CD4-positive, alpha-beta T cell treated with Interleukin-4 for 1 hour (primary cell): Measurements from ENCODE around the gene TUFM.
A peak's percentile ranks its signal among the peaks of the same experiment; 100 is the strongest.
"Not testable (repeated sequence)": the region's sequence is repeated elsewhere in the genome, so short reads cannot be mapped to it uniquely, and the experiment has no call there.

Experiments
- DNase-seq, 2 donors: peaks; one replicate each; pipeline ENCODE4 v3.0.0-alpha.2; 2020 to 2022

The TUFM gene

DNA sequence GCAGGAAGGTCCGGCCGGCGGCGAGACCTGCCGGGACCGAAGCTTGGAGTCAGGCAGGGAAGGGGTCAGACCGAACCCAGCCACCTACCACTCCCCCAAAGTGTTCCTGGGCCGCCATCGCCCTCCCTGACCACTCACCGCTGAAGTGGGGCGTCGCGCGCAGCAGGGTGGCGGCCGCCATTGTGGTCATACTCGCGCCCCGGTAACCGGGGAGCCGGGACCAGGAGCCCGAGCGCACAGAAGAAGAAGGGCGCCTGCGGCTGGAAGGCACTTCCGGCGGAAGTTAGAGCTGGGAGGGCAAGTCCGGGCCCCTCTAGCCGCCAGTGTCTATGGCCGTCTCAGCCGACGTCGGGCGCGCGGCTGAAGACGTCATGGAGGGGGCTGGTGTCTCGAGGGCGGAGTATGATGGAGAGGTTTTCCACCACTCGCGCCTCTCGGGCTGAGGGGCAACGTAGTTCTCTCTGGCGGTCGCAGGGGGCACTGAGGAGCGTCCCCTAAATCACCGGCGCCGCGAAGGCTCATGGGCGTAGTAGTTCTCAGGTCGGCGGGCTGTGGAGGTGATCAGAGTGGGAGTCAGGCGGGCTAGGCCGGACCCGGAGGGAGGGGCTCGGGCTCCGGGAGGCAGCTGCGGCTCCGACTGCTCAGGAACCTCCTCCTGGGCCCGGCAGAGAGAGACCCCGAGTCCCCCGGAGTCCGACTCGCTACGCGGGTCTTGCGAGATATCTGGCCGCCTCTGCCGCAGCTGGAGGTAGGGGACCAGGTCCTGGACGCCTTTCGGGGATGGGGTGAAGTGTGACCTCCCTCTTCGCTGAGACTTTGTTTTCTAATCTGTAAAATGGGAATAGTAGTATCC lies at the start of gene TUFM:
Gene TUFM, minus strand, starts transcription at position 269 of the 853 bp plus-strand sequence. Its CDS starts 79 bp downstream, at position 190.
- DNase-seq = peak; percentile 99

DNA sequence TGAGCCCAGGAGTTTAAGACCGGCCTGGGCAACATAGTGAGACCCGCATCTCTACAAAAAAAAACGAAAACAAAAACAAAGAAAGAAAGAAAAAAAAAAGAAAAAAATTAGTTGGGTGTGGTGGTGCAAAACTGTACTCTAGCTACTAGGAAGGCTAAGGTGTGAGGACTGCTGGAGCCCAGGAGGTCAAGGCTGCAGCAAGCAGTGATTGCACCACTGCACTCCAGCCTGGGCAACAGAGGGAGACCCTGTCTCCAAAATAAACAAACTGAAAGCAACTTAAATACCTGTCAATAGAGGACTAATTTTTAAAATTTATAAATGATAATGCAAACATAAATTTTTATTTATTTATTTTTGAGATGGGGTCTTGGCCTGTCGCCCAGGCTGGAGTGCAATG lies 49.5 kb upstream of the TUFM start:
- DNase-seq = no peak

DNA sequence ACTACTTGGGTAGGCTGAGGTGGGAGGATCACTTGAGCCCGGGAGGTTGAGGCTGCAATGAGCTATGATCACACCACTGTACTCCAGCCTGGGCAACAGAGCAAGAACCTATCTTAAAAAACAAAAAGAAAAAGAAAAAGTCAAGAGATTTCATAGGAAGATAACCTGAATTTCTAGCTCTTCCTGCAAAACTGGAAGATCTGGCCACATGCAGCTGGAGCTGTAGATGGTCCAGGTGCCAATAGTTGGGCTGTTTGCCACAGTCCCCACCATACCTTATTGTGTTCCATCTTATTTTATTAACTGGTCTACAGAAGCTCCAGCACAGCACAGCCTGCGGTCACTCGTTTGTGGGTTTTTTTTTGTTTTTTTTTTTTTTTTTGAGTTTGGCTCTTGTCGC lies 47.1 kb upstream of the TUFM start:
- DNase-seq = no peak

GRCh38 chr16:28891964-28892890 lies 46.1 kb upstream of the TUFM start:
- DNase-seq = no peak

- not testable (repeated sequence) for DNase-seq
Measured at GRCh38 chr16:28890355-28890754, 44.2 kb upstream of the TUFM start.

GRCh38 chr16:28886945-28887344 lies 40.8 kb upstream of the TUFM start:
- DNase-seq = no peak

DNA sequence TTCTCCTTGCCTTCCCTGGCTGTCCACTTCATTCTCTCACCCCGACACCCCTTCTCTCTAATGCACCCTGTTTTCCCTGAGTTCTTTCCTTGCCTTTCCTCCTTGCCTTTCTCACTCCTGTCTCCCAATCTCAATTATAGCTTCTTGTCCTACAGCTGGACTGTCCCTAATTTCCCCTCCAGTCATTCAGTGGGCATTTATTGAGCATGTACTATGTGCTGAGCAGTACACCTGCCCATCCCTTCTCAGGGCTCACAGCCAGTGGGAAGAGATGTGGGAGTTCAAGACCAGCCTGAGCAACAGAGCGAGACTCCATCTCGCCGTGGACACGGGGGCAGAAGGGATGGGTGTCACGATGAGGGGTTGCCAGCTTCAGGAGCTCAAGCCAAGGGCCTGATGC lies 37.9 kb upstream of the TUFM start:
- DNase-seq = no peak

DNA sequence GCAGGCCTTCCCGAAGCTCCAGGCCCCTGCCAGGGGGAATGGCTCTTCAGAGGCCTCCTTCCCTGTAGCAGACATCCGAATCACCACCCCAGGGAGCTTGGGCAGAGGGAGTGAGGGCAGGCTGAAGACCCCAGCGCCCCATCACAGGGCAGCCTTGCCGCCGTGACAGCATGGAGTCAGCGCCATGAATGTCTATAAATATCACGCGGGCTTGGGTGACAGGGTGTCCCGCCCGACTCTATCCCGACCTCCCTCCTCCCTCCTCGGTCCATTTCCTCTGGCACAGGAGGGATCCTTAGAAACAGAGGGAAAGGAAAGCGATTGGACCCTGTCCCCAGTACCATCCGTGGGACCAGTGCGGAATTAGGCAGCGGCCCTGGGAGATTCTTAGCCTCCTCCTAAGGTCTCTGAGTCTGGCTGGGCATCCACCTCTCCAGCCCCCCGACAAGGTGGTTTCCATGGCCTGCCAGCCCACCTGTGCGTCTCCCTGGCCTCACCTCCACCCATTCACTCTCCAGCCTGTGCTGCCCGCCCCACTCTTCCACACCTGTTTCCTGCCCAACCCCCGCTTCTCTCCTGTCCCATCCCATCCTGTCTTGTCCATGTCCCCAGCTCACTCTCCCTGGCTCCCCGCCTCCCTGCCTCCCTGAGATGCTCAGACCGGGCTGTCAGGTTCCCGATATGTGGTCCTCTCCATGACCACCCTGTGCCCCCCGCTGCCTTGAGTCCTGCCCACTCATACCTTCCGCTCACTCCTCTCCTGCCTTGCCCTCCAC lies 37.3 kb upstream of the TUFM start:
- no peak for DNase-seq

GRCh38 chr16:28882551-28883160 lies 36.5 kb upstream of the TUFM start:
- no peak for DNase-seq

DNA sequence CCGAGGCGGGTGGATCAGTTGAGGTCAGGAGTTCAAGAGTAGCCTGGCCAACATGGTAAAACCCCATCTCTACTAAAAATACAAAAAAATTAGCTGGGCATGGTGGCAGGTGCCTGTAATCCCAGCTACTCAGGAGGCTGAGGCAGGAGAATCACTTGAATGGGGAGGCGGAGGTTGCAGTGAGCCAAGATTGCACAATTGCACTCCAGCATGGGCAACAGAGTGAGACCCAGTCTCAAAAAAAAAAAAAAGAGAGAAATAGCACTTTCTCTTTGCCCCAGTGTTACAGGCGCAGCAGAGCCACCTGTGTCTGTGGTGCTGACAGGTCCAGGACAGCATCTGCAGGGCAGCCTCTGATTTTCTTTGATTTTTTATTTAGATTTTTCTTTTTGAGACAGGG lies 35.4 kb upstream of the TUFM start:
- DNase-seq = not testable (repeated sequence)

DNA sequence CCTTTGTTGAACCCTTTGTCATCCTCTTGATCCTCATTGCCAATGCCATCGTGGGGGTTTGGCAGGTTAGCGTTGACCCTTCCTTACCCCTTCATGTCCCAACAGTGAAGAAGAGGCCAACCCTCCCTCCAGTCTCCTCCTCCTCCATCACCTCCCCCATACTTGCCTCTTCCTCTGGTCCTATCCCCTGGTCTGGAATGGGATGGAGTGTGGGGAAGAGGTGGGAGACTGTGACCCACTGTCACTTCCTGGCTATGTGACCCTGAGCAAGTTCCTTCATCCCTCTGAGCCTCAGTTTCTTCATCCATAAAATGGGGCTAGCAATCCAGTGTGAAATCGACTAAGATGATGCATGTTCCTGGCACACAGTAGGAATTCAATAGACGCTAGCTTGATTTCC lies 34.8 kb upstream of the TUFM start:
- DNase-seq = no peak

GRCh38 chr16:28880589-28880915 lies 34.4 kb upstream of the TUFM start:
- DNase-seq = no peak

DNA sequence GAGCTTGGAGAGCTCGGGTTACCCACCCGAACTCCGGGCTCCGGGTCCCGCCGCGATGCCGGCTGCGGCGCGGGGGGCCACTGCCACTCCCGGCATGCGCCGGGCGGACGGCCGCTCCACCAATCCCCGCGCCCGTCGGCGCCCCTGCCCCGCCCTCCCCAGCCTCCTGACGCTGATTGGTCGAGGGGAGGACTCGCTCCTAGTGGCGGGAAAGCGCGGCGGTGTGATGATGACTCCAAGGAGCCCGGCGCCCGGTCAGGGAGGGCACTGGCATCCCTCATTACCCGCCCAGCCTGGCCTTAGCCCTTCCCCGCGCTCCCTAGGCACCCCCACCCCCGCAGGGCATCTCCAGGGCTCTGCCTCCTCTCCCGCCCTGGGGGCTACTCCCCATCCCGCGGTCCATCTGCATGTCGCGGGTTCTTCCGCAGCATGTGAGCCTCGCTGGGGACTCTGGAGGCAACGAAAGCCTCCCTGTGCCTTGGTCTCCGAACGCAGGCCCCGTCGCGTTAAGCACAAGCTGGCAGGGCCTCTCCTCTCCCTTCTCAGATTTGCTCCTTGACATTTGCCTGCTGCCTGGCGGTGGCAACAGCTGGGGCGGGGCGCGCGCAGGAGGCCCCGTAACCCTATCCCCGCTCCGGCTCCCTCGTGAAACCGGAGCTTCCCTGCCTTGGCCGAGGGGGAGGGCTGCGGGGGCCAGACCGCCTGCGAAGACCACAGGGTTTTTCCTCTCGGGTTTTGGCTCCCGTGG lies 33.9 kb upstream of the TUFM start:
- DNase-seq = peak; percentile 88 to 91

GRCh38 chr16:28879261-28879840 lies 33.2 kb upstream of the TUFM start:
- no peak for DNase-seq

DNA sequence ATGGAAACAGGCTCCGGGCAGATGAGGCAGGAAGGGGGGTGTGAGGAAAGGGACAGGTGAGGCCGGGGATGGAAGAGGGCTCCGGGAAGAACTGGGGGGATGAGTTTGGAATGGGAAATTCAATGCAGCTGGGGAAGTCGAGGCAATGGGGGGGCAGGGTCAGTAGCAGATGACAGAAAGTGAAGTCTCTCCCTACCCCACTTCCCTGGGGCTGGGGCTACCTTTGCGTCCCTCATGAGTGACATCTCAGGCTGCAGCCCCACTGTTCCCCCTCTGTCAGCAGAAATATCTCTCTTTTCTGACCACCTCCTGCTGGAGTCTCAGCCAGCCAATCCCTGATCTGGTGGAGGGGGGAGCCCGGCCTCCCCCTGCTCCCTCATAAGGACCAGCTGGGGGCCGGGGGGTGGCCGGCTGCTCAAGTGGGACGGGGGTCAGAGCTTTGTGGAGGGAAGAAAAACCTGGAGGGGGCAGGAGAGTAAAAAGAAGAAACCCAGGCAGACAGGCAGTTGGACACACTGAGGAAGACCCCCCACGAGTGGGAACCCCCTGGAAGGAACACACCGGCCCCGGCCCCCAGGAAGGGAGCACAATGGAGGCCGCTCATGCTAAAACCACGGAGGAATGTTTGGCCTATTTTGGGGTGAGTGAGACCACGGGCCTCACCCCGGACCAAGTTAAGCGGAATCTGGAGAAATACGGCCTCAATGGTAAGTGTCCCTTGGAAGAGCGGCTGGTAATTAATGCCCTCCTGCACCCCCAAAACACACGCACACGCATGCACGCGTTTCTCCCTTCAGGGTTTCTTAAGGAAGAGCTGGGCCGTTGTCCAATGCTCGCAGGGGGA lies 32.2 kb upstream of the TUFM start, which contains the start of gene ATP2A1:
Gene ATP2A1, plus strand, starts transcription at position 406 of the 844 bp plus-strand sequence. Its CDS starts 184 bp downstream, at position 590.
- no peak for DNase-seq

- no peak for DNase-seq
Measured at GRCh38 chr16:28877655-28878000, 31.5 kb upstream of the TUFM start.

DNA sequence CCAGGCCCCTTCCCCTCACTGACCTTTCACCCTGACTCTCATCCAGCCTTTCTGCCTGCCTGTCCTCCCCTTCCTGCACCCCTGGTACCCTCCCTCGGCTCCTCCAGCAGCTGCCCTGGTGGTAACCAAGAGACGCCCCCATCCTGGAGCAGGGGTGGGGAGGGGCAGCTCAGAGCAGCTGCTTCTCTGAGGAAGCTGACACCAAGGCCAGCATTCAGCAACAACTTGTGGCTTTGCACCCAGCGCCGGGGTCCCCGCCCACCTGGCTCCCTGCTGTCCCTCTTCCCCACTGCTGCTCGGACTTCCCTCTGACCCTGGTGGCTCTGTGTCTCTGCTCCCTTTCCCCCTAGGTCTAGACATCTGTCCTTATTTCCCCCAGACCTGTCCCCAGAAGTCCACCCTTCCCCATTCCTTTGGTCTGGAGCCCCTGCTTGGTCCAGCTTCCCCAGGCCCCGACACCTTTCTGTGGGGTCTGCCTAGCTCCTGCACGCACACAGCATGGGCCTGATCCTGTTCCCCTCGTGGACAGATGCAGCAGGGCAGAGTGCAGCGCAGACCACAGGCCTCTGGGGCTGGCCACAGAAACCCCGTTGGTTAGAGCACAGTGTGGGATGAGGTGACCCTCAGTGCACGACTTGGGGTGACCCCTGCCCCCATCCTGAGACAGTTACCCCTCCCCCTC lies 31.0 kb upstream of the TUFM start:
- DNase-seq = no peak

GRCh38 chr16:28876019-28876659 lies 30.0 kb upstream of the TUFM start:
- DNase-seq = no peak
